ENCODE measurements around the gene ABCG2. TPM values are rescaled to one million over a fixed set of nuclear protein-coding genes. Genes with fewer than 3 reads are reported as not detected.

ABCG2 gene
- polyA plus RNA-seq, 1 of the 3 experiments (the other 2 are of a cell fraction): 0.02 TPM

DNA sequence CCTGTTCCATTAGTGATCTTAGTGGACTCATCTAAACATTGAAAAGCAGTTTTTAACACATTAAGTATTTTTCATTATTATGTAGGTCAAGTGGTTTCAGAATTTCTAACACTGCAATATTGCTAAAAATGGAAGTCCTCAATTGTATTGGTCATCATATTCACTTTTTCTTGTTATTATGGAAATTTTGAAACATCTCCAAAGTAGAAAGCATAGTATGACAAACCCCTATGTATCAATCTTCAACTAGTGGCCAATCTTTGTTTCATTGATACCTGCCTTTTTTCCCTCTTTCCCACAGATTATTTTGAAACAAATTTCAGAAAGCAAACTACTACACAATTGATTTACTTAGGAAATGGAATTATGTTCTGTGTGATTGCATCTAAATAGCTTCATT lies 14.5 kb upstream of the ABCG2 start:
- Histone ChIP-seq H3F3A (replicated peaks; ENCODE audit: insufficient read depth) (no peaks in the 10 kb centered on the region), H3K9me3 (no peaks in the 10 kb centered on the region), H3K9ac (no peak overlapping the region), H3K27ac (ENCODE audit: low read depth in 2 of 2, low read length in 1 of 2) (no peak overlapping the region), H2AFZ (ENCODE audit: low read depth) (0 out of 2 replicates have a peak overlapping the region, but pooled peaks have one; percentile 22), H3K4me1 (ENCODE audit: control insufficient read depth in 1 of 2, insufficient read depth in 2 of 2, low read depth in 1 of 2, low read length in 1 of 2) (no peaks in the 10 kb centered on the region), H4K20me1 (ENCODE audit: insufficient read depth) (no peaks in the 10 kb centered on the region), H3K36me3 (replicated peaks in 1 of 2; ENCODE audit: control insufficient read depth in 1 of 2, insufficient read depth in 2 of 2, low read length in 1 of 2) (no peaks in the 10 kb centered on the region), H3K79me2 (ENCODE audit: insufficient read depth) (no peaks in the 10 kb centered on the region), H3K9me2 (no peaks in the 10 kb centered on the region), H3K4me3 (ENCODE audit: low read depth in 2 of 2, low read length in 1 of 2) (no peak overlapping the region), H3K4me2 (no peak overlapping the region), H3K27me3 (ENCODE audit: insufficient read depth) (no peaks in the 10 kb centered on the region)
- POLR2A ChIA-PET: no interaction called here
- CTCF ChIA-PET: no interaction called here
- TF ChIP-seq, protein P1, sequence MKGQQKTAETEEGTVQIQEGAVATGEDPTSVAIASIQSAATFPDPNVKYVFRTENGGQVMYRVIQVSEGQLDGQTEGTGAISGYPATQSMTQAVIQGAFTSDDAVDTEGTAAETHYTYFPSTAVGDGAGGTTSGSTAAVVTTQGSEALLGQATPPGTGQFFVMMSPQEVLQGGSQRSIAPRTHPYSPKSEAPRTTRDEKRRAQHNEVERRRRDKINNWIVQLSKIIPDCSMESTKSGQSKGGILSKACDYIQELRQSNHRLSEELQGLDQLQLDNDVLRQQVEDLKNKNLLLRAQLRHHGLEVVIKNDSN (IDR thresholded peaks at IDR 0.05; ENCODE audit: borderline replicate concordance, low read depth): no peak
- TF ChIP-seq, protein P2, sequence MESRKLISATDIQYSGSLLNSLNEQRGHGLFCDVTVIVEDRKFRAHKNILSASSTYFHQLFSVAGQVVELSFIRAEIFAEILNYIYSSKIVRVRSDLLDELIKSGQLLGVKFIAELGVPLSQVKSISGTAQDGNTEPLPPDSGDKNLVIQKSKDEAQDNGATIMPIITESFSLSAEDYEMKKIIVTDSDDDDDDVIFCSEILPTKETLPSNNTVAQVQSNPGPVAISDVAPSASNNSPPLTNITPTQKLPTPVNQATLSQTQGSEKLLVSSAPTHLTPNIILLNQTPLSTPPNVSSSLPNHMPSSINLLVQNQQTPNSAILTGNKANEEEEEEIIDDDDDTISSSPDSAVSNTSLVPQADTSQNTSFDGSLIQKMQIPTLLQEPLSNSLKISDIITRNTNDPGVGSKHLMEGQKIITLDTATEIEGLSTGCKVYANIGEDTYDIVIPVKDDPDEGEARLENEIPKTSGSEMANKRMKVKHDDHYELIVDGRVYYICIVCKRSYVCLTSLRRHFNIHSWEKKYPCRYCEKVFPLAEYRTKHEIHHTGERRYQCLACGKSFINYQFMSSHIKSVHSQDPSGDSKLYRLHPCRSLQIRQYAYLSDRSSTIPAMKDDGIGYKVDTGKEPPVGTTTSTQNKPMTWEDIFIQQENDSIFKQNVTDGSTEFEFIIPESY (IDR thresholded peaks at IDR 0.05; ENCODE audit: borderline replicate concordance, low read depth): no peak
- TF ChIP-seq JUND (IDR thresholded peaks at IDR 0.05): no peak
- DNase-seq: no peak

DNA sequence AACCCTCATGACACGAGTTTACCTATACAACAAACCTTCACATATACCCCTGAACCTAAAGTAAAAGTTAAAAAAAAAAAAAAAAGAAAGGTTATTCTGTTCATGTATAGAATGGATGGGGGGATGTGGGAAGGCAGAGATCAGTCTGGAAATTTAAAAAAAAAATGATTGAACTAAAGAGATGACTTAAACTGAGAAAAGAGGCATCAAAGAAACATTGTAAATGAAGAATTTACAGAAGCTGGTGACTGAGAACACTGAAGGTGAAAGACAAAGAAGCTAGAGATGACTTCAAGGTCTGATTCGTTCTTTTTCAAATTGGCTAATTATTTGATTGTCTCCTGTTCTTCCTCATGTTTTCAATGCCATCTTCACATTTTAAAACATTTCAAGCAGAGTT lies 12.8 kb upstream of the ABCG2 start:
- H3K4me1 ChIP-seq (ENCODE audit: control insufficient read depth in 1 of 2, insufficient read depth in 2 of 2, low read depth in 1 of 2, low read length in 1 of 2): no peaks in the 10 kb centered on the region
- POLR2A ChIA-PET: no interaction called here
- no peak overlapping the region for H3K27ac ChIP-seq (ENCODE audit: low read depth in 2 of 2, low read length in 1 of 2)
- no peaks in the 10 kb centered on the region for H3F3A ChIP-seq (replicated peaks; ENCODE audit: insufficient read depth)
- DNase-seq: no peak
- no peaks in the 10 kb centered on the region for H3K79me2 ChIP-seq (ENCODE audit: insufficient read depth)
- no peaks in the 10 kb centered on the region for H3K9me2 ChIP-seq
- no peaks in the 10 kb centered on the region for H4K20me1 ChIP-seq (ENCODE audit: insufficient read depth)
- no peaks in the 10 kb centered on the region for H3K9me3 ChIP-seq
- H3K4me2 ChIP-seq: no peak overlapping the region
- no peaks in the 10 kb centered on the region for H3K27me3 ChIP-seq (ENCODE audit: insufficient read depth)
- no peak overlapping the region for H2AFZ ChIP-seq (ENCODE audit: low read depth)
- WGBS (ENCODE audit: low lambda C conversion rate): 19% methylated on average over 2 of the region's 2 CpGs
- TF ChIP-seq, protein P1 (IDR thresholded peaks at IDR 0.05; ENCODE audit: borderline replicate concordance, low read depth): no peak
- TF ChIP-seq, protein P3, sequence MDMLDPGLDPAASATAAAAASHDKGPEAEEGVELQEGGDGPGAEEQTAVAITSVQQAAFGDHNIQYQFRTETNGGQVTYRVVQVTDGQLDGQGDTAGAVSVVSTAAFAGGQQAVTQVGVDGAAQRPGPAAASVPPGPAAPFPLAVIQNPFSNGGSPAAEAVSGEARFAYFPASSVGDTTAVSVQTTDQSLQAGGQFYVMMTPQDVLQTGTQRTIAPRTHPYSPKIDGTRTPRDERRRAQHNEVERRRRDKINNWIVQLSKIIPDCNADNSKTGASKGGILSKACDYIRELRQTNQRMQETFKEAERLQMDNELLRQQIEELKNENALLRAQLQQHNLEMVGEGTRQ (IDR thresholded peaks at IDR 0.05; ENCODE audit: borderline replicate concordance, low read depth, low read length): no peak
- TF ChIP-seq FOXM1 (IDR thresholded peaks at IDR 0.05; ENCODE audit: low read depth) (no peak), MXI1 (IDR thresholded peaks at IDR 0.05; ENCODE audit: low read depth, low read length) (no peak), FOSL2 (IDR thresholded peaks at IDR 0.05; ENCODE audit: borderline replicate concordance, low read depth) (no peak), FOXJ3 (CRISPR knock-in tag; IDR thresholded peaks at IDR 0.05) (no peak), SMC3 (IDR thresholded peaks at IDR 0.05; ENCODE audit: low read depth, low read length) (no peak), MEF2A (IDR thresholded peaks at IDR 0.05; ENCODE audit: borderline replicate concordance, low read depth) (no peak), RAD21 (IDR thresholded peaks at IDR 0.05; ENCODE audit: low read length) (no peak), EZH2phosphoT487 (IDR thresholded peaks at IDR 0.05; ENCODE audit: borderline replicate concordance, low read depth) (no peak), TCF12 (IDR thresholded peaks at IDR 0.05) (no peak)
- TF ChIP-seq, protein P4, sequence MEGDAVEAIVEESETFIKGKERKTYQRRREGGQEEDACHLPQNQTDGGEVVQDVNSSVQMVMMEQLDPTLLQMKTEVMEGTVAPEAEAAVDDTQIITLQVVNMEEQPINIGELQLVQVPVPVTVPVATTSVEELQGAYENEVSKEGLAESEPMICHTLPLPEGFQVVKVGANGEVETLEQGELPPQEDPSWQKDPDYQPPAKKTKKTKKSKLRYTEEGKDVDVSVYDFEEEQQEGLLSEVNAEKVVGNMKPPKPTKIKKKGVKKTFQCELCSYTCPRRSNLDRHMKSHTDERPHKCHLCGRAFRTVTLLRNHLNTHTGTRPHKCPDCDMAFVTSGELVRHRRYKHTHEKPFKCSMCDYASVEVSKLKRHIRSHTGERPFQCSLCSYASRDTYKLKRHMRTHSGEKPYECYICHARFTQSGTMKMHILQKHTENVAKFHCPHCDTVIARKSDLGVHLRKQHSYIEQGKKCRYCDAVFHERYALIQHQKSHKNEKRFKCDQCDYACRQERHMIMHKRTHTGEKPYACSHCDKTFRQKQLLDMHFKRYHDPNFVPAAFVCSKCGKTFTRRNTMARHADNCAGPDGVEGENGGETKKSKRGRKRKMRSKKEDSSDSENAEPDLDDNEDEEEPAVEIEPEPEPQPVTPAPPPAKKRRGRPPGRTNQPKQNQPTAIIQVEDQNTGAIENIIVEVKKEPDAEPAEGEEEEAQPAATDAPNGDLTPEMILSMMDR (IDR thresholded peaks at IDR 0.05): no peak
- no peaks in the 10 kb centered on the region for H3K36me3 ChIP-seq (replicated peaks in 1 of 2; ENCODE audit: control insufficient read depth in 1 of 2, insufficient read depth in 2 of 2, low read length in 1 of 2)
- CTCF ChIA-PET: no interaction called here
- H3K4me3 ChIP-seq (ENCODE audit: low read depth in 2 of 2, low read length in 1 of 2): no peak overlapping the region
- no peak overlapping the region for H3K9ac ChIP-seq
